ENCODE measurements around the gene FAM161B. TPM values are rescaled to one million over a fixed set of nuclear protein-coding genes. Genes with fewer than 3 reads are reported as not detected.

The FAM161B gene
- total and polyA plus RNA-seq, 2 of the 8 experiments (the other 6 are each of a cell fraction or from before 2014, with no cell fraction given): 0.14 to 0.32 TPM

DNA sequence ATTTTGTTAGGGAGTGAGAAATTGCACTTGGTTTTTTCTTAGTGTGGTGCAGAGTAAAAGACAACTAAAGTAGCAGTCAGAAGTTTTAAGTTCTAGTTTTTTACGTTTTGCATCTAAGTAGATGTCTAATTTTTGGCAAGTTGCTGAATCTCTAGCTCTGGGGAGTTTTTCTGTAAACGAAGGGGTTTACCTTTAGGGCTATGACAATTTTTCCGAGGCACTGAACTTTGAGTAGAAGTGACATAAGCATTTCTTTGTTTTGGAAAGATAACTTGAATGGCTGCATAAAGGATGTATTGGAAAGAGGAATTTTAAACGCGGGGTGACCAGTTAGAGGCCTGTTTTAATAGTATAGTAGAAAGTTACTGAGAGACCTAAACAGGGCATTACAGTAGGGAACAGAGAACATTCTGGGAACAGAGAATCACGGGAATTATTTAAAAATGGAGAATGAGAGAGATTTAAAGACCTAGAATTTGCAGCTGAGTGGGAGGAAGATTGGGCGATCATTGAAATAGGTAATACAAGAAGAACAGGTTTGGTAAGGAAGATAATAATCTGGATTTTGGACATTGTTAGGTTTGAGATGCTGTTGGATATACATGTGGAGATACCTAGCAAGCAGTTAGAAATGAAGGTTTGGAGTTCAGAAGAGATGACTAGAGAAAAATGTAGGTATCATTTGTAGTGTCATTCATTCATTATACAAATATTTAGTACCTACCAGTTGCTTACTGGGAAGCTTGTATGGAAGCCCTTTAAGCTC lies 62.0 kb downstream of the FAM161B start:
- H2AK5ac ChIP-seq (ENCODE audit: low read depth, low read length): no peak overlapping the region
- peaks cover 3 to 43% of the 10 kb centered on the region in 2 experiments; a peak in 3 of 4 replicates for H3K79me2 ChIP-seq (ENCODE audit: control insufficient read depth in 1 of 2, insufficient read depth in 2 of 2, low read length in 2 of 2)
- H2AFZ ChIP-seq (ENCODE audit: low read length): no peak overlapping the region
- DNase-seq (ENCODE audit: low read depth in 1 of 2, low spot score in 2 of 2) (no peak), FAIRE-seq (no peak)
- no peak overlapping the region for H4K8ac ChIP-seq (ENCODE audit: extremely low read depth, insufficient read depth, low read length)
- H3K4me1 ChIP-seq (replicated peaks in 1 of 4; ENCODE audit: control insufficient read depth in 3 of 4, insufficient read depth in 4 of 4, low read length in 3 of 4): peaks cover 0 to 2% (median 0%) of the 10 kb centered on the region in 4 experiments; a peak in 1 of 7 replicates
- no peak overlapping the region for H3K56ac ChIP-seq (replicated peaks; ENCODE audit: insufficient read length, low read depth, low read length)
- WGBS, 2 experiments (ENCODE audit: extremely low coverage in 1 of 2, insufficient coverage in 1 of 2, insufficient read length in 1 of 2, insufficient replicate concordance in 2 of 2, low coverage in 1 of 2, low lambda C conversion rate in 2 of 2, missing lambda C conversion rate in 1 of 2): 67% methylated on average over 7 of the region's 7 CpGs; no CpG with 5 or more reads in 1 of the 2 experiments
- POLR2A ChIA-PET (ENCODE audit: partially characterized antibody): interaction anchor here (2.1 to 2.7 kb wide), 2 partner anchors 13 to 36 kb away, joined by 9 to 18 read pairs; partner anchors contain the start of gene PTGR2
- H2BK12ac ChIP-seq (ENCODE audit: low read depth, low read length): no peak overlapping the region
- peaks cover 0 to 2% (median 0%) of the 10 kb centered on the region in 4 experiments; a peak in 2 of 8 replicates for H3K36me3 ChIP-seq (ENCODE audit: control insufficient read depth in 2 of 4, insufficient read depth in 4 of 4, low read length in 3 of 4)
- H3K4ac ChIP-seq (replicated peaks; ENCODE audit: insufficient read length, low read depth, low read length): no peak overlapping the region
- H4K20me1 ChIP-seq (replicated peaks in 1 of 2; ENCODE audit: control insufficient read depth in 1 of 2, insufficient read depth in 2 of 2, low read length in 2 of 2): no peaks in the 10 kb centered on the region
- peak overlapping the region in 1 of 4 experiments; percentile 31; a peak in 1 of 7 replicates for H3K9ac ChIP-seq (replicated peaks in 1 of 4; ENCODE audit: extremely low read depth in 1 of 4, low read depth in 3 of 4, low read length in 3 of 4)
- TF ChIP-seq ZNF274 (IDR thresholded peaks at IDR 0.05; ENCODE audit: borderline replicate concordance, extremely low read depth, low read length) (no peak), CTBP2 (IDR thresholded peaks at IDR 0.05; ENCODE audit: borderline replicate concordance, insufficient read depth, insufficient read length, low read length) (no peak), SP2 (IDR thresholded peaks at IDR 0.05; ENCODE audit: low read length) (no peak), SIN3A (conservative IDR thresholded peaks at IDR 0.05 in 1 of 2, IDR thresholded peaks at IDR 0.05 in 1 of 2; ENCODE audit: low read depth in 1 of 2, low read length in 2 of 2) (no peak)
- TF ChIP-seq, protein P1, sequence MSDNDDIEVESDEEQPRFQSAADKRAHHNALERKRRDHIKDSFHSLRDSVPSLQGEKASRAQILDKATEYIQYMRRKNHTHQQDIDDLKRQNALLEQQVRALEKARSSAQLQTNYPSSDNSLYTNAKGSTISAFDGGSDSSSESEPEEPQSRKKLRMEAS (IDR thresholded peaks at IDR 0.05): no peak
- H3K23me2 ChIP-seq (ENCODE audit: low read depth, low read length): peaks cover 10% of the 10 kb centered on the region
- no peak overlapping the region for H3K18ac ChIP-seq (ENCODE audit: extremely low read depth, low read length)
- peak overlapping the region; percentile 90 to 98 (median 93); a peak in 7 of 8 replicates for H3K4me3 ChIP-seq (ENCODE audit: extremely low read depth in 1 of 4, insufficient read depth in 2 of 4, low read depth in 3 of 4, low read length in 4 of 4)
- H3K23ac ChIP-seq (ENCODE audit: insufficient read length): no peak overlapping the region
- H2BK120ac ChIP-seq (replicated peaks; ENCODE audit: low read depth, low read length): no peak overlapping the region
- peak overlapping the region; percentile 68 to 94 for H3K4me2 ChIP-seq (ENCODE audit: insufficient read depth in 1 of 2, low read depth in 2 of 2, low read length in 2 of 2)
- no peaks in the 10 kb centered on the region for H3K9me3 ChIP-seq (ENCODE audit: insufficient read depth in 2 of 2, low read depth in 1 of 2, low read length in 1 of 2)
- CTCF ChIA-PET (ENCODE audit: partially characterized antibody): interaction anchor here (0.6 to 0.9 kb wide), 3 partner anchors 8 to 20 kb away, joined by 3 read pairs; no protein-coding TSS in a partner anchor
- H2BK20ac ChIP-seq (ENCODE audit: low read length): no peak overlapping the region
- no peak overlapping the region for H3K14ac ChIP-seq (ENCODE audit: insufficient read length)
- no peak overlapping the region for H4K91ac ChIP-seq (replicated peaks; ENCODE audit: insufficient read length, low read length)
- no peaks in the 10 kb centered on the region for H3K79me1 ChIP-seq (ENCODE audit: low read depth, low read length)
- H4K5ac ChIP-seq (ENCODE audit: insufficient read length, low read depth, low read length): no peak overlapping the region
- H3K27me3 ChIP-seq (replicated peaks in 1 of 4; ENCODE audit: control insufficient read depth in 3 of 4, extremely low read depth in 1 of 4, insufficient read depth in 3 of 4, low read length in 3 of 4): no peaks in the 10 kb centered on the region
- H2BK15ac ChIP-seq (ENCODE audit: low read length): no peak overlapping the region
- no peak overlapping the region for H3K27ac ChIP-seq (ENCODE audit: low read depth, low read length)
- no peak overlapping the region for H2BK5ac ChIP-seq (ENCODE audit: low read depth, low read length)
